Fibroblast of villous mesenchyme (primary cell): Measurements from ENCODE around the gene GFRA1. TPM values are rescaled to one million over a fixed set of nuclear protein-coding genes. Genes with fewer than 3 reads are reported as not detected.
A peak's percentile ranks its signal among the peaks of the same experiment; 100 is the strongest.
"Not testable (repeated sequence)": the region's sequence is repeated elsewhere in the genome, so short reads cannot be mapped to it uniquely, and the experiment has no call there.

Experiments
- DNase-seq: peaks from one replicate; pipeline ENCODE4 v3.0.0-alpha.2; 2010; ENCODE audit warnings: low read depth
- H3K4me3 ChIP-seq: 2 replicates; pipeline ENCODE4 v1.5.1; 2011; ENCODE audit warnings: low read depth, mild to moderate bottlenecking, low read length
- CTCF ChIP-seq: IDR thresholded peaks from 2 replicates; pipeline ENCODE4 v1.5.1; 2012; ENCODE audit warnings: low read depth, mild to moderate bottlenecking, low read length; ENCODE audit not compliant: insufficient read depth
- total RNA-seq: library from RNA; depleted of rRNA; stranded (reverse); fragments of >200 nt; gene quantifications from 2 replicates; pipeline ENCODE4 v1.2.3, GENCODE V29; 2012

Gene GFRA1
- total RNA-seq, 1 donor: 59.6 TPM

- DNase-seq: peak; percentile 11
- TF ChIP-seq CTCF: no peak
These were observed 228.2 kb downstream of the GFRA1 start for GRCh38 chr10:116044801-116045248.

DNA sequence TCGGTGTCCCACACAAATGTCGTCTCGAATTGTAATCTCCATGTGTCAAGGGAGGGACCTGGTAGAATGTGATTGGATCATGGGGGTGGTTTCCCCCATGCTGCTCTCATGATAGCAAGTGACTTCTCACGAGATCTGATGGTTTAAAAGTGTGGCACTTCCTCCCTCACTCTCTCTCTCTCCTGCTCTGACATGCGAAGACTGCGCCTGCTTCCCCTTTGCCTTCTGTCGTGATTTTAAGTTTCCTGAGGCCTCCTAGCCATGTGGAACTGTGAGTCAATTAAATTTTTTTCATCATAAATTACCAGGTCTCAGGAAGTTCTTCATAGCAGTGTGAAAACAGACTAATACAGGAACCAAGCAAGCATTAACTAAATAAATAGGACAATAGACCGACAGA, 229.1 kb downstream of the GFRA1 start:
- TF ChIP-seq CTCF: no peak
- no peak overlapping the region for H3K4me3 ChIP-seq
- no peak for DNase-seq

More at GRCh38 chr10:116044801-116045248, 228.2 kb downstream of the GFRA1 start:
- H3K4me3 ChIP-seq: no peak overlapping the region

- DNase-seq: no peak
- no peak for TF ChIP-seq CTCF
- no peak overlapping the region for H3K4me3 ChIP-seq
These were observed 229.7 kb downstream of the GFRA1 start for GRCh38 chr10:116043304-116043703.

- no peak for DNase-seq
- no peak for TF ChIP-seq CTCF
- no peak overlapping the region for H3K4me3 ChIP-seq
These were observed 231.1 kb downstream of the GFRA1 start for GRCh38 chr10:116041948-116042347.

- no peak overlapping the region for H3K4me3 ChIP-seq
- DNase-seq: no peak
- TF ChIP-seq CTCF: no peak
These were observed 233.4 kb downstream of the GFRA1 start for GRCh38 chr10:116039612-116040011.

DNA sequence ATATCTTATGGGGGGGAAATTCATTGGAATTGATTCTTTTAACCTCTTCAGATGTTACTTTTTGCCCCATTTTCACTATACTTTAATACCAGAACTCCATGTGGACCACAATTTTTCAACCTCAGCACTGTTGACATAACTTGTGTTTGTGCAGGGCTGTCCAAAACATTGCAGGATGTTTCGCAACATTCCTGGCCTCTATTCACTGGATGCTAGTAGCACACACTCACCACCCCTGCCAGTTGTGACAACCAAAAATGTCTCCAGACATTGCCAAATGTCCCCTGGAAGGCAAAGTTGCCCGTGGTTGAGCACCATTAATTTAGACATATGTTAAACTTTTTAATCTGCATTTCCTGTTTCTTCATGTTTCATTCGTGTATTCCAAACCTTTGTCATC, 234.7 kb downstream of the GFRA1 start:
- TF ChIP-seq CTCF: no peak
- DNase-seq: peak; percentile 45
- H3K4me3 ChIP-seq: no peak overlapping the region

GRCh38 chr10:116035406-116035805, 237.6 kb downstream of the GFRA1 start:
- DNase-seq, H3K4me3 ChIP-seq: not testable (repeated sequence)
